HG03045 (cell line): ENCODE measurements around the gene TRRAP.
A peak's percentile ranks its signal among the peaks of the same experiment; 100 is the strongest.

ENCODE experiments used
- ATAC-seq: cut with Tn5 transposase; IDR thresholded peaks from one replicate; pipeline ENCODE4 v1.9.1; 2021; ENCODE audit warnings: mild to moderate bottlenecking, moderate library complexity; ENCODE audit not compliant: unreplicated experiment

Gene TRRAP

DNA sequence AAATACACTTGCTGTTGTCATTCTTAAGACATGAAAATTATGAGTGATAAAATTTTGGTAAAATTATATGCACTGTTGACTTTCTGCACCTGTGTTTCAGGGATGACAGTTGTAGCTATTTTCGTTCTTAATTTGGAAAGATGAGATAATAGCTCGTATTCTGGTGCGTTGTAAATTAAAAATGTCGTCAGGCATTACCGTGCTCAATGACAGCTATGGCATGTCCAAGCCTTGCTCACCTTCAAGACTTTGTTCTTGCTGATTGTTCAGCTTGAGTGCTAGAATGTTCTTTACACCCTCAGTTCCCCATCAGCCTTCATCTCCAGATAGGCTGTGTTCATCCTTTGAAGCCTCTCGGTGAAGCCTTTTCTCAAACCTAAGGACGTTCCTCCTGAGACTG is 21.5 kb downstream of the TRRAP start:
- no peak for ATAC-seq

DNA sequence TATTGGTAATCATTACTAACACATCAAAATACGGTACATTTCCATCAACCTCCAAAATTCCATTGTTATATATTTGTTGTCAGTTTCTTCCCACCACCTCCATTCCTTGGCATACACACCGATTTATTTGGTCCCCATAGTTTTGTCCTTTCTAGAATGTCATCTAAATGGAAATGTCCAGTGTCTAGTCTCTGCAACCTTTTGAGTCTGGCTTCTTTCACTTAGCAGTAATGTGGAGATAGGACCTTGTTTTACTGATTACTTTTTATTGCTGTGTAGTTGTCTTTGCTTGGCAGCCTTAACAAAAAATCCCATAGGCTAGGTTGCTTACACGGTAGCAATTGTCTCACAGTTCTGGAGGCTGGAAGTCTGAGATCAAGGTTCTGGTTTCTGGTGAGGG is 22.5 kb downstream of the TRRAP start:
- no peak for ATAC-seq

- no peak for ATAC-seq
Observed at GRCh38 chr7:98902523-98902922, 24.2 kb downstream of the TRRAP start.

- no peak for ATAC-seq
Observed at GRCh38 chr7:98903246-98903645, 24.9 kb downstream of the TRRAP start.

GRCh38 chr7:98907570-98907969 is 29.2 kb downstream of the TRRAP start:
- ATAC-seq: no peak

- ATAC-seq: no peak
Observed at GRCh38 chr7:98908585-98908984, 30.3 kb downstream of the TRRAP start.

DNA sequence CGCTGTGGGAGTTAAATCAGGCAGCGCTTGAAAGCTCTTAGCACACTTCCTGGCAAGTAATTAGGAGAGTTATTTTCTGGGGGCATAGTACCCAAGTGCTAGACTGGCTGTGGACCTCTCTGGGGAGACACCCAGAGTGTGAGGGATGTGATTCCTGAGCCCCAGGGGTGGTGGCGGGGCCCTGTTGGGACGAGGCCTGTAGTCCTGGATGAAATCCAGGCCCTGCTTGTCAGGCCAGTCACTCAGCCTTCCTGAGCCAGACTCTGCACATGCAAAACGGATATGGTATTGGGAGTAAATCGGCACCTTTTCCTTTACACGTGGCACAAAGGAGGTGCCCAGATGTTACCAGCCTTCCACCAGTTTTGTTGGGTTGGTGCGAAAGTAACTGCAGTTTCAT is 31.2 kb downstream of the TRRAP start:
- ATAC-seq: no peak

- ATAC-seq: no peak
Observed at GRCh38 chr7:98910427-98910826, 32.1 kb downstream of the TRRAP start.

GRCh38 chr7:98911916-98912315 is 33.6 kb downstream of the TRRAP start:
- no peak for ATAC-seq

GRCh38 chr7:98913026-98913425 is 34.7 kb downstream of the TRRAP start:
- no peak for ATAC-seq

- no peak for ATAC-seq
Observed at GRCh38 chr7:98913612-98914011, 35.3 kb downstream of the TRRAP start.

DNA sequence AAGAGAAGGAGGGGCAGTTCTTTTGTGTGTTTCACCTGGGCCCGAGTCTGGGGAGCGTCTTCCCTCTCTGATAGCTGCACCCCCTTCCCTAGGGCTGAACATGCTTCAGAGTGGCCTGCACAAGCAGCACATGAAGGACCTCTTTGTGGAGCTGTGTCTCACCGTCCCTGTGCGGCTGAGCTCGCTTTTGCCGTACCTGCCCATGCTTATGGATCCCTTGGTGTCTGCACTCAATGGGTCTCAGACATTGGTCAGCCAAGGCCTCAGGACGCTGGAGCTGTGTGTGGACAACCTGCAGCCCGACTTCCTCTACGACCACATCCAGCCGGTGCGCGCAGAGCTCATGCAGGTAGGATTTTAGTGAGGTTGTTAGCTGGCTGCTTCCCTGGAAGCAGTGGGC is 39.0 kb downstream of the TRRAP start:
- ATAC-seq: no peak

GRCh38 chr7:98921608-98922372 is 43.5 kb downstream of the TRRAP start:
- no peak for ATAC-seq

- no peak for ATAC-seq
Observed at GRCh38 chr7:98922392-98923187, 44.3 kb downstream of the TRRAP start.

GRCh38 chr7:98923512-98923911 is 45.2 kb downstream of the TRRAP start:
- no peak for ATAC-seq

- ATAC-seq: no peak
Observed at GRCh38 chr7:98927125-98927524, 48.8 kb downstream of the TRRAP start.

DNA sequence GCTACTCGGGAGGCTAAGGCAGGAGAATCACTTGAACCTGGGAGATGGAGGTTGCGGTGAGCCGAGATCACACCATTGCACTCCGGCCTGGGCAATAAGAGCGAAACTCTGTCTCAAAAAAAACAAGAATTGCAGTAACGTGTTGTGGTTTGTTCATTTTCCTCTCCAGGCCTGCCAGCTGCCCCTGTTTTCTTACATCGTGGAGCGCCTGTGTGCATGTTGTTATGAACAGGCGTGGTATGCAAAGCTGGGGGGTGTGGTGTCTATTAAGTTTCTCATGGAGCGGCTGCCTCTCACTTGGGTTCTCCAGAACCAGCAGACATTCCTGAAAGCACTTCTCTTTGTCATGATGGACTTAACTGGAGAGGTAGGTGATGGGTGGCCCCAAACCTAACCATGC is 52.1 kb downstream of the TRRAP start:
- peak; percentile 52 for ATAC-seq

DNA sequence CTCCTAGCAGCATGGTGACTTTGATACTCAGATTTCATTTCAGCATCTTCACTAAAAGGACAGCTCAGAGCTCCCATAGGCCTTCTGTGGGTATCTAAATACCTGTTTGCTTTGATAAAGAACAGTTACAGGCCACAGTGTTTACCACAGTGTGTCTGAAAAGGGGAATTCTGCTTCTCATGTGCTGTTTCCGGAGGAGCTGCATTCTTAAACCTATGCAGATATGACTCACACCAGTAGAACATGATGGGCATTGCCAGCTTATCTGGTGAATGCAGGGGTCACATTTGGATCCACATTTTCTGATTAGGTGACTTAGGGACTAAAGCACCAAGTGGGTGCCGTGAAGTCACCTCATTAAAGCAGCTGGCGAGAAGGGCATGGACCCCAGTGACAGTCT is 52.6 kb downstream of the TRRAP start:
- ATAC-seq: peak; percentile 73

DNA sequence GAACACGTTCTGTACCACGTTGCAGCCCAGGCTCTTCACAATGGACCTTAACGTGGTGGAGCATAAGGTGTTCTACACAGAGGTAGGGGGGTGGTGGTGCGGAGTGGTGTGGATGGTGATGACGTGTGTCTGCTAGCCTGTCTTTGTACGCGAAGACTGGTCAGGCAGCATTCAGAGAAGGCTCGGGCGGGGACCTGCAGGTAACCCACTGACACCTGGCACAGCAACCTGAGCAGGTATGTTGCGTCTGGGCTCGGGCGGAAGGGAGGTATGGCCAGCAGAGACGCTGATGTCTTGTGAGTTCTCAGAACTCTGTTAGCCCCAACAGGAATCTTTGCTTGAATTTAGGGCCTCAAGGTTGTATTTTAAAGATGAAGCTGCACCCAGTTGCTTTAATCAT is 55.0 kb downstream of the TRRAP start:
- ATAC-seq: no peak

- ATAC-seq: no peak
Observed at GRCh38 chr7:98934267-98934666, 55.9 kb downstream of the TRRAP start.

GRCh38 chr7:98935811-98936210 is 57.5 kb downstream of the TRRAP start:
- ATAC-seq: no peak

DNA sequence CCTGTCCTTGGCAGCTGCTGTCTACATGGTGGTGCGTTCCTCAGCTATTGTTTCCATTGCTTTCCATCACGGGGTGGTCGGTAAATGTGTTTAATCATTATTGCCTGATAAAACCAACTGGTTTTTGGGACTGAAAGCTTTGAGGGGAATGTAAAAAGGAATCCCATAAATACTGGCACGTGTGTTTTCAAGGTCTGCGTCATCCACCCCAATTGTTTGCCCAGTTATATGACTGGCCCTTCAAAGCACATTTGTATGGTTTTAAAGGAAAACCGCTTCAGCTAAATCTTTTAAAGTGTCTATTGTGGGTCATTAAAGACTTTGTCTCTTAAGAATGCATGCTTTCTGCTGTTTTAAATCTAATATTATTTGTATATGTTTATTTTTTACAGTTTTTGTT is 65.0 kb downstream of the TRRAP start:
- ATAC-seq: no peak
